ENCODE measurements around the gene SNX1.

GRCh38 chr15:64163659-64164362, 68.0 kb downstream of the SNX1 start:
- TF ChIP-seq CTCF (IDR thresholded peaks at IDR 0.05) (peak in 1 of 6 experiments; percentile 2), POLR2A (IDR thresholded peaks at IDR 0.05) (no peak)
